GM12873 (cell line): ENCODE data around the gene LRMDA.

Experiments used
- TF ChIP-seq, protein P1 (sequence below): IDR thresholded peaks from 2 replicates; pipeline ENCODE4 v1.5.1; 2012; ENCODE audit warnings: low read depth, mild to moderate bottlenecking, moderate library complexity, low read length, control low read depth; ENCODE audit not compliant: insufficient read depth; ENCODE audit errors: missing control alignments

The LRMDA gene

DNA sequence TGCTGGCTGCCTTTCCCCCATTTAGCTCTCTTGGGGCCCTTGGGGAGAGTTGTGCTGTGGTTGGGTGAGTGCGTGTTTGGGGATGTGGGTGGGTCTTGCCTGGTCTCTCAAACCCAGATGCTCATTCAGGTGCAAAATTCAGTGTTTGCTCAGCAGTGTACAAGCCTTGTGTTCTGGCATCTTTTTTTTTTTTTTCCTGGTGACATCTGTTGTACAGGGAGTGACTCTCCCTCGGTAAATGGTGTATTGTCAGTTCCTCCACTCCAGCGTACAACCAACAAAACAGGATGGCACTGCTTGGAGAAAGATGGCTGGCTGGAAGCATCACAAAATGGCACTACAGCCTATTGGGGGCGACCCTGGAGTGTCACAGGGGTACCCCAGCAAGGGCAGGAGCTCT, 75.5 kb downstream of the LRMDA start:
- TF ChIP-seq, protein P1, sequence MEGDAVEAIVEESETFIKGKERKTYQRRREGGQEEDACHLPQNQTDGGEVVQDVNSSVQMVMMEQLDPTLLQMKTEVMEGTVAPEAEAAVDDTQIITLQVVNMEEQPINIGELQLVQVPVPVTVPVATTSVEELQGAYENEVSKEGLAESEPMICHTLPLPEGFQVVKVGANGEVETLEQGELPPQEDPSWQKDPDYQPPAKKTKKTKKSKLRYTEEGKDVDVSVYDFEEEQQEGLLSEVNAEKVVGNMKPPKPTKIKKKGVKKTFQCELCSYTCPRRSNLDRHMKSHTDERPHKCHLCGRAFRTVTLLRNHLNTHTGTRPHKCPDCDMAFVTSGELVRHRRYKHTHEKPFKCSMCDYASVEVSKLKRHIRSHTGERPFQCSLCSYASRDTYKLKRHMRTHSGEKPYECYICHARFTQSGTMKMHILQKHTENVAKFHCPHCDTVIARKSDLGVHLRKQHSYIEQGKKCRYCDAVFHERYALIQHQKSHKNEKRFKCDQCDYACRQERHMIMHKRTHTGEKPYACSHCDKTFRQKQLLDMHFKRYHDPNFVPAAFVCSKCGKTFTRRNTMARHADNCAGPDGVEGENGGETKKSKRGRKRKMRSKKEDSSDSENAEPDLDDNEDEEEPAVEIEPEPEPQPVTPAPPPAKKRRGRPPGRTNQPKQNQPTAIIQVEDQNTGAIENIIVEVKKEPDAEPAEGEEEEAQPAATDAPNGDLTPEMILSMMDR = no peak

DNA sequence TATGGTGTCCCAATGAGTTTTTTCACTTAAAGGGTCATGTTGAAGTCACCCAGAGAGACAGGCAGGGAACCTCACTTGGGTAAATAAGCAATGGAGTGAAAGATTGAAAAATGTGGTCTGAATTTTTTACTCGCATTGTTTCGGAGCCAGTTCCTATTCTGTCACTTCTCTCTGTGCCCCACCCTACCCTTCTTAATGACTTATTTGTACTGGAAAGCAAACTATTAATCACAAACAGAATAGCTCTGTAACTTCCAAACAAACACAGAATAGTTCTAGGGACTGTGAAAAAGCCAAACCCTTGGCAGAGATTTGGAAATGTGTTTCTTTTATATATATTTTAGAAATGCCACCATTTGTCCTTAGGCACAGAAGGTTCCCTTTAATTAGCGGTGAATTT, 76.0 kb downstream of the LRMDA start:
- TF ChIP-seq, protein P1 = no peak

DNA sequence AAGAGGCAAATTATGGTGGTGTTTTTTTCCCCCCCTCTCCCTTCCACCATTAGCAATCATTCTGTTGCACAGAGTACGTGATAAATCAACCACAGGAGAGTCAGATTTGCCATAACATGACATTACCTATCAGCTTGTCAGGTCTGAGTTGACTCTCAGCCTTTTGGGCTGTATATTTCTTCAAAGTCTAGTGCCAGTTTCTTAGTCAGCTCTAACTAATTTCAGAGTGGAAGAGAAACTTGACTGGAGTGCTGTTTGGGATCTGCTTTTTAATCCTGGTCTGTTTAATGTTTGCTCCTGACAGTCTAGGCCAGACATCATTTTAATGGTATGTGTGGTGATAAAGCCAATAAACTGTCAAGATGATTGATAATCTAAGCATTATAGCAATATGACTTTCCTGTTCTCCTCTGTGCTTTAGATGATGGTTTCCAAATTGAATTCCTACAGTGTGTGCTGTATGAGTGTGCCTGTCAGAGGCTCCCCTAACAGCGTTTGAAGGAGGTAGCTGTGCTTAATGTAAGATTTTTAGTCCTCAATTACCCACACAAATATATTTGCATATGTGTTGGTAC, 76.9 kb downstream of the LRMDA start:
- TF ChIP-seq, protein P1 = no peak

DNA sequence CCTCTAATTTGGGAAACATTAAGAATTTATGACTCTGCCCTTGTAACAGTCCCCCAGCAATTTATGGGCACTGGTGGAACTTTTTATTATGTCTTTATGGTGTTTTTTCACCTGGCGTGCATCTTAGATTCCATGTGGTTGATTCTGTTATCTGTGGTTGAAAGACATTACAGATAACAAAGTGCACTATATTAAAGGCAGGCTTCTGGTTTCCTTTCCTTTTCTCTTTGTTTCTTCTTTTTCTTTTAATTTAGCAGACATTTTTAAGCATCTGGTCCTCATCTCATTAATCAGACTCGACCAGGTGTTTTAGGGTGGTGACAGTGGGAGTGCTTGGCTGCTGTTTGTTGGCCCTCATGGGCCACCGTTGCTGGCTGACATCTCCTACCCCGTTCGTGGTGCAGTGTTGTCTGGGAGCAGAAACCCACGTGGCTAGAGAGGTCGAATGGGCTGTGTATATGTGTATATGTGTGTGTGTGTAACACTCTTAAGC, 77.4 kb downstream of the LRMDA start:
- TF ChIP-seq, protein P1 = no peak

DNA sequence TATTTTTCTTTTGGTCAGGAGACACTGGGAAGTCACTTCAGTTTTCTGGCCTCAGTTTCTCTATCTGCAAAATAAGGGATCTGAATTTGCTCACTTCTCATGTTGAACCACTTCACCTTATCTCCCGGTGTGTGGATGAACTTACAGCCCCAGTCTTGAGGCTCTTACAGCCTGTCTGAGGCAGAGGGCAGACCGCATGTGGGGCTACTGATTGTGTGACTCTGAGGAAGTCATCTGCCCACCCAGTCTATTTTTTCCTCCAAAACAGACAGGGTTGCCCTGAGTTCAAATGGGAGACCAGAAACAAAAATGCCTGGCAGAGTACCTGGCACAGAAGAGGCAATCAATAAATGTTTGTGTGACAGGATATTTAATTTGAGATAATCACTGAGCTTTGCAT, 78.3 kb downstream of the LRMDA start:
- TF ChIP-seq, protein P1 = no peak

DNA sequence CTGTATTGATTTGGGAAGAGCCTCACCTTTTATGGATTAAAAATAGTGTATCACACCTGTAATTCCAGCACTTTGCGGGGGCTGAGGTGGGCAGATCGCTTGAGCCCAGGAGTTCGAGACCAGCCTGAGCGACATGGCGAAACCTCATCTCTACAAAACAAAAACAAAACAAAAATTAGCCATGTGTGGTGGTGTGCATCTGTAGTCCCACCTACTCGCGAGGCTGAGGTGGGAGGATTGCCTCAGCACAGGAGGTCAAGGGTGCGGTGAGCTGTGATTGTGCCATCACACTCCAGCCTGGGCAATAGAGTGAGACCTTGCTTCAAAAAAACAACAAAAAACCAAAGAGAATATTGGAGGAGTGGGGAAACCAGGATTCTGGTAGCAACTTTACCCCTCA, 79.6 kb downstream of the LRMDA start:
- TF ChIP-seq, protein P1 = no peak

DNA sequence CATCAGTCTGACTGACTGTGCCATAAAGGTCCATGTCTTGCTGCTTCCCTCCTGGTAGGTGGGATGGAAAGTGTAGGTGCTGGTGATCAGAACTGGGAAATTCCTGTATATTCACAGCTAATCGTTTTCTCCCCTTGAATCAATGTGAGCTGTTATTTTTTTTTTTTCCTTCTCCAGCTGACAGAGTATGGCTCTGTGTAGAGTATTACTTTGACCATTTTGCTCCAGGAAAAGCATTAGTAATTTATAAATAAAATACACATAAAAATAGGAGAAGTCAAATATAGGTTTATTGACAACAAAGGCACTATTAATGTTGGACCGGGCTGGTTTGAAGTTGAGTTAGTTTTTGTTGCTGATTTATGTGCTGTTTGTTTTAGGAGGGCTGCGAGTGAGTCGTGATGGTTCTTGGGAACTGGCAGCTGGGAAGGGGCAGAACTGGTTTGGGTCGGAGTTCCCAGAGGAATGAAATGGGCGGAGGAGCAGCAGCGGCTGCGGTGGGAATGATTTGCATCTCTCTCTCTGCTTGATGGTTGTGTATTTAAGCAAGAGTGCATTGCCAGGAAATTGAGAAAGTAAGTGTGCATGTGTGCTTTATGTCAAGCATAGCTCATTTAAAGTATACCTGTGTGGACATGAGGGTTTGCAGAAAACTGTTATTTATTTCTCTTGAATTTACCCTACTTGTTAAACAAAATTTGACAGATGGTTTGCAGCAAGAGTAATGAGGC, 80.9 kb downstream of the LRMDA start:
- TF ChIP-seq, protein P1 = no peak
